CD4-positive, alpha-beta T cell (primary cell): Measurements from ENCODE around the gene ATXN1. TPM values are rescaled to one million over a fixed set of nuclear protein-coding genes. Genes with fewer than 3 reads are reported as not detected.

ENCODE experiments used
- ATAC-seq: fragments of 200-7000 bp; cut with Tn5 transposase; one replicate; pipeline ENCODE4 v1.10.0; 2022; ENCODE audit warnings: mild to moderate bottlenecking; ENCODE audit not compliant: poor library complexity
- CTCF ChIA-PET: fragments of 350-600 bp; sonication (Branson Sonifier 250); formaldehyde crosslinking; loops from one replicate; lab custom pipeline; 2021; ENCODE audit warnings: antibody characterized with exemption, inconsistent platforms; lab: Charles Lee
- POLR2A ChIA-PET: fragments of 350-600 bp; sonication (Branson Sonifier 250); formaldehyde crosslinking; loops from one replicate; lab custom pipeline; 2021; ENCODE audit warnings: antibody characterized with exemption, inconsistent platforms; lab: Charles Lee
- DNase-seq, 14 experiments: peaks; one replicate each; pipeline ENCODE4 v3.0.0-alpha.2; 2013 to 2020; ENCODE audit warnings: mixed read lengths in 2 of 14
- H3K27ac ChIP-seq, 2 donors: one replicate each; pipeline versions ENCODE4 v1.5.1 to v1.7.0; 2013; ENCODE audit warnings: low read length in 2 of 2, low read depth in 1 of 2, mild to moderate bottlenecking in 1 of 2
- H3K27me3 ChIP-seq, 2 experiments: 1 replicate in 1 of 2; 2 replicates in 1 of 2; pipeline versions ENCODE4 v1.6.1 to v1.7.0; 2013; ENCODE audit warnings: low read length in 2 of 2, control low read depth in 1 of 2, mild to moderate bottlenecking in 1 of 2, moderate library complexity in 1 of 2; ENCODE audit not compliant: insufficient read depth in 2 of 2, control insufficient read depth in 1 of 2
- H3K36me3 ChIP-seq: one replicate; pipeline ENCODE4 v1.6.1; 2013; ENCODE audit warnings: low read length, control low read depth; ENCODE audit not compliant: insufficient read depth
- H3K4me1 ChIP-seq: one replicate; pipeline ENCODE4 v1.6.1; 2013; ENCODE audit warnings: low read length, control low read depth; ENCODE audit not compliant: insufficient read depth
- H3K4me3 ChIP-seq: one replicate; pipeline ENCODE4 v1.5.1; 2013; ENCODE audit warnings: mild to moderate bottlenecking, low read length, moderate library complexity
- H3K9me3 ChIP-seq, 2 experiments: 1 replicate in 1 of 2; 2 replicates in 1 of 2; pipeline versions ENCODE4 v1.6.1 to v1.7.0; 2013; ENCODE audit warnings: low read length in 2 of 2, mild to moderate bottlenecking in 2 of 2, control low read depth in 1 of 2, moderate library complexity in 1 of 2; ENCODE audit not compliant: control insufficient read depth in 1 of 2, insufficient read depth in 1 of 2
- H3K27ac Mint-ChIP-seq: one replicate; pipeline ENCODE4 v1.8.0; 2020; ENCODE audit warnings: mixed read lengths
- H3K27me3 Mint-ChIP-seq: one replicate; pipeline ENCODE4 v1.8.0; 2021; ENCODE audit warnings: mixed read lengths
- H3K36me3 Mint-ChIP-seq: one replicate; pipeline ENCODE4 v1.8.0; 2021; ENCODE audit warnings: low read depth, mixed read lengths
- H3K4me1 Mint-ChIP-seq: one replicate; pipeline ENCODE4 v1.8.0; 2021; ENCODE audit warnings: low read depth, mixed read lengths
- H3K4me3 Mint-ChIP-seq: one replicate; pipeline ENCODE4 v1.8.0; 2020; ENCODE audit warnings: mild to moderate bottlenecking, mixed read lengths
- H3K9me3 Mint-ChIP-seq: one replicate; pipeline ENCODE4 v1.8.0; 2020; ENCODE audit warnings: mixed read lengths
- CTCF ChIP-seq: fragments of 200-600 bp; IDR thresholded peaks from one replicate; pipeline ENCODE4 v1.8.0; 2022; ENCODE audit warnings: antibody characterized with exemption, mild to moderate bottlenecking
- intact Hi-C, 2 experiments: fragments of 100-400 bp; cut with DNase I in 1 of 2; cut with micrococcal nuclease in 1 of 2; formaldehyde crosslinking; loops; one replicate each; pipeline versions ENCODE4 v1.15.1 to v1.9.0; 2023 to 2025; cut with DNase I, micrococcal nuclease
- total RNA-seq, 174 experiments: library from RNA in 2 of 174; stranded (reverse) in 2 of 174; gene quantifications; one replicate each; pipeline ENCODE4 v1.2.3 and lab custom pipeline; 2021 to 2026

The ATXN1 gene
- total RNA-seq, 2 experiments from 2014 or later, result 74.2 to 76.7 TPM

- no peaks in the 10 kb centered on the region for H3K36me3 ChIP-seq
- Mint-ChIP-seq H3K36me3 (no peaks in the 10 kb centered on the region), H3K27me3 (no peaks in the 10 kb centered on the region), H3K9me3 (peaks cover 15% of the 10 kb centered on the region), H3K4me1 (no peaks in the 10 kb centered on the region), H3K4me3 (no peak overlapping the region), H3K27ac (no peak overlapping the region)
- TF ChIP-seq CTCF, result no peak
- ChIA-PET CTCF (no interaction called here), POLR2A (no interaction called here)
- H3K27me3 ChIP-seq, result no peaks in the 10 kb centered on the region
- DNase-seq (no peak), ATAC-seq (no peak)
- intact Hi-C loops, result no loop called here
- H3K9me3 ChIP-seq, result peaks cover 0 to 12% of the 10 kb centered on the region in 2 experiments
- H3K4me3 ChIP-seq, result no peak overlapping the region
- H3K4me1 ChIP-seq, result no peaks in the 10 kb centered on the region
- no peak overlapping the region for H3K27ac ChIP-seq
Measured at GRCh38 chr6:16807956-16808355, 46.7 kb upstream of the ATXN1 start.

- Mint-ChIP-seq H3K4me1 (no peaks in the 10 kb centered on the region), H3K9me3 (peaks cover 7% of the 10 kb centered on the region), H3K4me3 (no peak overlapping the region), H3K36me3 (no peaks in the 10 kb centered on the region), H3K27ac (no peak overlapping the region), H3K27me3 (no peaks in the 10 kb centered on the region)
- no peak for DNase-seq
- ChIA-PET POLR2A (no interaction called here), CTCF (no interaction called here)
- Histone ChIP-seq H3K36me3 (no peaks in the 10 kb centered on the region), H3K27me3 (no peaks in the 10 kb centered on the region), H3K9me3 (no peaks in the 10 kb centered on the region), H3K27ac (no peak overlapping the region), H3K4me1 (no peaks in the 10 kb centered on the region), H3K4me3 (no peak overlapping the region)
- ATAC-seq, result no peak
- TF ChIP-seq CTCF, result no peak
- intact Hi-C loops, result no loop called here
Measured at GRCh38 chr6:16806363-16806762, 45.1 kb upstream of the ATXN1 start.

DNA sequence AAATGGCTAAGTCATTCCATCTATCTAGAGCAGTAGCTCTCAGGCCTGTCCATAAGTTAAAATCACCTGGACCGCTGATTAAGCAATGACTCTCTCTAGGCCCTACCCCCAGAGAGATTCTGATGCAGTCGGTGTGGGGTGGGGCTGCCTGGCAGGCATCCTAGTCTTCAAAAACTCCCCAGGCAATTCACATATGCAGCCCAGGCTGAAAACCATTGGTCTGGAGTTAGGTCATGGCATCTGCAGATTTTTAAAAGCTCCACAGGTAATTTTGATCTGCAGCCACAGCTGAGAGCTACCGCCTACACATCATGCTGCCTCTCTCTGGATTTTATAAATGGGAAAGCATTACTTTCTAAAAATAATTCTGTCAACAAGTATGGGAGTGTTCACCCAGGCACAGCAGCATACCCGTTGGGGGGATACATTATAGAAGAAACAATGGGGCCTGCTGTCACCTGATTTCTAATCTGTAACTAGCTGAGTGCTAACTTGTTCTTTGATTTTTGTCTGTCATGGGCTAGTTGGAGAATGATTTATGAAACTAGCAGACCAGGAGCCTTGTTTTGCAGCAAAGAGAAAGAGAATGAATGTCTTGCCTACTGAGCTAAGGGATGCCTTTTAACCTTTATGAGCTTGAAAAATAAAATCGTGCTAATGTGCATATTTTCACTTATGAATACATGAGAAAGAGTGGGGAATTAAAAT lies 44.1 kb upstream of the ATXN1 start:
- H3K4me1 Mint-ChIP-seq, result no peaks in the 10 kb centered on the region
- H3K27me3 Mint-ChIP-seq, result no peaks in the 10 kb centered on the region
- H3K4me3 Mint-ChIP-seq, result no peak overlapping the region
- peaks cover 7% of the 10 kb centered on the region for H3K9me3 Mint-ChIP-seq
- ATAC-seq, result no peak
- no peak overlapping the region for H3K4me3 ChIP-seq
- H3K9me3 ChIP-seq, result no peaks in the 10 kb centered on the region
- no peaks in the 10 kb centered on the region for H3K36me3 Mint-ChIP-seq
- H3K4me1 ChIP-seq, result no peaks in the 10 kb centered on the region
- DNase-seq, result no peak
- intact Hi-C loops, result no loop called here
- H3K27me3 ChIP-seq, result no peaks in the 10 kb centered on the region
- ChIA-PET CTCF (interaction anchor here (0.9 kb wide), 1 partner anchor 12 kb away, joined by 3 read pairs; no protein-coding TSS in a partner anchor), POLR2A (no interaction called here)
- H3K27ac ChIP-seq, result no peak overlapping the region
- H3K36me3 ChIP-seq, result no peaks in the 10 kb centered on the region
- TF ChIP-seq CTCF, result no peak
- no peak overlapping the region for H3K27ac Mint-ChIP-seq
